ENCODE measurements around the gene PIEZO2. TPM values are rescaled to one million over a fixed set of nuclear protein-coding genes. Genes with fewer than 3 reads are reported as not detected.

Gene PIEZO2
- total RNA-seq, 1 donor from 2014 or later, result 256 TPM

DNA sequence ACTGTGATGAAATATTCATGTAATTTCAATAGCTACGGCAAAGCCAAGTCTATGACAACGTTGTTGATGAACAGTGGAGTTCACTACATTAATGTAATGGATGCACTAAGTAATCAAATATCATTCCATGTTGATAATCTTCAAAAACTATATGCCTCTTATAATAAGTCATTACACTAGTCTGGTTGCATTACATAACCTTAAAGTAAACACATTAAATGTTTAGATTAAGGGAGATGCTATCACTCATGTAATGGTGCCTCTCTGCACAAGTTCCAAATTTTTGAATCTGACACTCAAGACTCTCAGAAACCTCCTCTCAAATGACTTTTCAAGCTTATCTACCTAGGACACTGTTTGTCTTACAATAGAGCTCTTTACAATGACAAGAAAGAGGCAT lies 35.4 kb downstream of the PIEZO2 start:
- DNase-seq (ENCODE audit: low read depth in 2 of 2), result no peak

- DNase-seq (ENCODE audit: low read depth in 2 of 2), result no peak
These were observed 36.3 kb downstream of the PIEZO2 start for GRCh38 chr18:11113046-11113548.

- no peak for DNase-seq (ENCODE audit: low read depth in 2 of 2)
These were observed 37.1 kb downstream of the PIEZO2 start for GRCh38 chr18:11112286-11112685.

GRCh38 chr18:11110509-11110908 lies 38.9 kb downstream of the PIEZO2 start:
- peak; percentile 14 to 93 for DNase-seq (ENCODE audit: low read depth in 2 of 2)

DNA sequence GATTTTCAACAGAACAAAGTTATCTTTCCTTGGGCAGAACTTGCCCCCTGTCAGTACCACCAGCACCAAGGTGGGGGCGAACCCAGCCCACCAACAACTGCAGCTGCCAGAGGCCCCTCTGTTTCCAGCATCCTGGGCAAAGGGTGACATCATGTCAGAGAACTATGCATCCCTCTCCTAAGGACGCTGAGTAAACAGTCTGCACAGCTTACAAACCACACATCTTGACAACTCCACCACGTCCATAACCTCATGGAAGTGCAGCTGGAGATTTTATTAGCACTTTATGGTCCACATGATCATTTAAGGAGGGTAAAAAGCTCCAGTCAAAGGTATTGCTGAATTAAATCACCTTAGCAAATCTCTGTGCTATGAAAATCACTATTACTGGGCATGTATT lies 40.4 kb downstream of the PIEZO2 start:
- DNase-seq (ENCODE audit: low read depth in 2 of 2), result no peak

DNA sequence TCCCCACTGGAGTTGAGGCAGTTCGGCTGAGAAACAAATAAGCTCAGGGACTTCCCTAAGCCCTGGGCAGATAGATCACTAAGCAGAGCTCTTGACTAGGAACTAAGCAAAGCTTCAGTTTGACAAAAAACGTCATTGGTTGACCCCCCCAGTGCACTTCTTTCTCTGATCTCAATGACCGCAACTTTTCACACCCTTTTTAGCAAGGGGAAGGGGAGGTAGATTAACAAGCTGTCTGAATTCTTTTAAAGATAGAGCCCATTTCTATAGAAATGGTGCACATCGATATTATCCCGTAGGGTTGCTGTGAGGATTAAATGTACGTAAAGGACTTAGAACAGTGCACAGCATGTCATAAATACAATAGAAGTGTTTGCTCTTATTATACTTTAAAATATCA lies 42.5 kb downstream of the PIEZO2 start:
- DNase-seq (ENCODE audit: low read depth in 2 of 2), result no peak

DNA sequence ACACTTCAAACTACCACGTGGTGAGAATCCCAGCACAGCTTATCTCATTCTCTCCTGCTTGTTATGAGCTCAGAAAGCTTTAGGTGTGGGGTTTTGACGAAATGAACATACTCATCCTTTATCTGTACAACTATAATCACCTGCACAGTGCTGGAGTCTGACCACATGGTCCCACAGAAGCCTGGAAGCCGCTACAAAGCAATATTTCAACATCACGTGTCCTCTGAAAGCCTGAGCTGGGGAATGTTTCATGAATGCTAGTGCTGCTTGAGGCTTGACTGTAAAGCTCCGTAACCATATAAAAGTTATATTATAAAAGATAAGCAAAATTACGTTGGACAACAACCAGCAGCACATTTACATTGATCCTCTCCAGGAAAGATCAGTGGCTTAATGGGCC lies 43.9 kb downstream of the PIEZO2 start:
- DNase-seq (ENCODE audit: low read depth in 2 of 2), result no peak

DNA sequence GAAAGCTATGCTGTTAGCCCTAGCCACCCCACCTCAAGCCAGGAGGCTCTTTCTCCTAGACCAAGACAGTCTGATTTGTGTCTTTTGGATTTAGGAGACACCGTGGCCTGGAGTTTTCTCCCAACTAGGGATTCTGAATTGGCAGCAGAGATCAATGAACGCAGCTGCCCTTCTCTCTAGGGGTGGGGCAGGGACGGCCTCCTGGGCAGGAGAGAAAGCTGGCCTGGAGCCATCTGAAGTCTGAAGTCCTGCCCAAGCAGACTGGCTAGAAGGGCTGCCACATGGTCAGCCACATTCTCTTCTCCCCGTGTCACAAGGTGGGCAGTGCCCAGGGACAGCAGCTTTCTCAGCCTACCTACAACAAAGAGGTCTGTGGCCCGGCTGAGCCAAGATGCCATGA lies 45.1 kb downstream of the PIEZO2 start:
- no peak for DNase-seq (ENCODE audit: low read depth in 2 of 2)

GRCh38 chr18:11096839-11097750 lies 52.3 kb downstream of the PIEZO2 start:
- DNase-seq (ENCODE audit: low read depth in 2 of 2), result peak in 1 of 2 donors; percentile 22

DNA sequence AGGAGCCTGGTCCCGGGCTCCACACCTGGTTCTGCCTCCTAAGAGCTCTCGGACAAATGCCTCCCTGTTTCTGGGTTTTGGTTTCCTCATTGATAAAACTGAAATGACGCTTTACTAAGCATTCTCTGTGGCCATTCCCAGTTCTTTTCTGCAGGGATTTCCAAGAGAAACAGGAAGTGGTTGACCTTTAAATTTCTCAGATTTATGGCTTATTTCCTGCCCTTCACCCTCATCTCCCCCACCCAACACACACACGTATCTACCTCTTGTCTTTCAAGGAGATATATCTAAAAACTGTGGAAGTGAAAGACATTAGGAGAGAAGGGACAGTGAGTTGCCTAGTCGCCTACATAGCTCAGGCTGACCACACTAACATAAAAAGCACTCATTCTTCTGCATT lies 53.0 kb downstream of the PIEZO2 start:
- peak; percentile 8 to 58 for DNase-seq (ENCODE audit: low read depth in 2 of 2)

DNA sequence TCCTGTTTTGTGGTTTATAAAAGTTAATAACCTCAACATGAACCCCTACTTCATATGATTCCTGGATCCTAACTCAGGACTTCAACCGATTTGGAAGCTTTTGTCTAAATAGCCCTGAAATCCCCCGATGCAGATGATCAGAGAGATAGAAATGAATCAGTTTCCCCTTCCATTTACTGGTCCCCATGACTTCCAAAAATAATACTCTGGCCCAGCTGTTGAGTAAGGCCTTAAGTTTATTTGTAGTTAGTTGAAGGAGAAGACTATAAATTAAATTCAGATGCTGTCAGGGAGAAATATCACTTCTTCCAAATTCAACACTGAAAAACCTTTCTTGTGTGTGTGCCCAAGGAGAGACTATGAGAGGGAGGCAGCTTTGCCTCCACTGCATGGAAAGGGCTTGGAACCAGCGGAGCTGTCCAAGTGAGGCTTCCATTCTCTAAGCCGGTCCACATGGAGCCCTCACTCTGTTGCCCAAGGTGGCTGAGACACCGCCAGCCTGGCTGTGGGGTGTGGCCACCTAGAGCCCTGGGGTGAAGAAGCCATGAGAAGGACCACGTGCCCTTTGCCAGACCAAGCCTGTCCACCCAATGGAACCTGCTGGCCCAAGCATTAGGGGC lies 53.6 kb downstream of the PIEZO2 start:
- DNase-seq (ENCODE audit: low read depth in 2 of 2), result no peak

GRCh38 chr18:11095211-11095610 lies 54.2 kb downstream of the PIEZO2 start:
- DNase-seq (ENCODE audit: low read depth in 2 of 2), result no peak

DNA sequence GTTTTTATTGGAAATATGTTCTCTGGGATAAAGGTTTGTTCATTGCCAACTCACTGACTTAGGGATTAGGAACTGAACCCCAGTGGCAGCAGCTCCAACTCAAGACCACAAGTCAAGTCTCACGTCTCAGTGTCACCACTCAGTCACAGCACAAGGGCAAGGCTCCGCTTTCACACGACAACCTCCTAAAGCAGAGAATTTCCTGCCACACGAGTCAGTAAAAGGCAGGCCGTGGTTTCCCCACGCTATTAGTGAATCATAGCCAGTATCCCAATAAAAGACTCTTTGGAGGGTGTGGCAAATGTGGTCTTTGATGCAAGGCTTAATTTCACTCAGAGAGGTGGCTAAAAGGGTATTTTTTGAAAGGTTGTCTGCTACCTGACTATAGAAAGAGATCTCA lies 57.6 kb downstream of the PIEZO2 start:
- DNase-seq (ENCODE audit: low read depth in 2 of 2), result no peak

DNA sequence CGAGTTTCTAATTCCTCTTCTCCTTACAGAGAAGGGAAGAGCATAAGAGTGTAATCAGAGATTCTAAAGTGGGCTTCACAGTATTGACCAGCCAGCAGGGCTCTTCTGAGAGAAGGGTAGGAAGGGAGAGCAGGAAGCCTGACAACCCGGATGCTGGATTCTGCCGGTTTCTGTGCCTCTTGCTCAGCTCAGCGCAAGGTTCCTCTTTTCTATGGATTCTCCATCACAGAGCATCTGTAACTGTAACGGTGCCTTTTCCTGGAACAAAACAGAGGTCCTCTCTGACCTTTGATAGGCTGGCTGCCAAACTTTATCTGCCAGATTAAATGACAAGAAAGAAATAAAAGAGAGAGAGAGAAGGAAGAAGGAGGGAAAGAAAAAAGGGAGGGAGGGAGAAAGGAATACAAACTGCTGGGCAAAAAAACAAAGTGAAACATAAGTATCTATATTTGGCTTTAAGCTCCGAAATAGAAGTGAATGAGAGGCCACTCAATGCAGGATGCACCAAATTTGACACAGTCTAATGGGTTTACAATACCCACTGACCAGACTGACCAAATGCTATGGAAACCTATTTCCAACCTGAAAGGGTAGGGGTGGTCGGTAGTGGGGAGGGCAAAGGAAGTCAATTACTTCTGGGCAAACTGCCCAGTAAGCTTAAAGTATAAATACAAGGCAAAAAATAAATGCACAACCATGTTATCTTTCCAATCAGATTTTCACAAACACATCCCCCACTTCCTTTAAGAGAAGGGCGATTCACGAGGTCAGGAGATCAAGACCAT lies 59.2 kb downstream of the PIEZO2 start:
- DNase-seq (ENCODE audit: low read depth in 2 of 2), result peak; percentile 39 to 87

DNA sequence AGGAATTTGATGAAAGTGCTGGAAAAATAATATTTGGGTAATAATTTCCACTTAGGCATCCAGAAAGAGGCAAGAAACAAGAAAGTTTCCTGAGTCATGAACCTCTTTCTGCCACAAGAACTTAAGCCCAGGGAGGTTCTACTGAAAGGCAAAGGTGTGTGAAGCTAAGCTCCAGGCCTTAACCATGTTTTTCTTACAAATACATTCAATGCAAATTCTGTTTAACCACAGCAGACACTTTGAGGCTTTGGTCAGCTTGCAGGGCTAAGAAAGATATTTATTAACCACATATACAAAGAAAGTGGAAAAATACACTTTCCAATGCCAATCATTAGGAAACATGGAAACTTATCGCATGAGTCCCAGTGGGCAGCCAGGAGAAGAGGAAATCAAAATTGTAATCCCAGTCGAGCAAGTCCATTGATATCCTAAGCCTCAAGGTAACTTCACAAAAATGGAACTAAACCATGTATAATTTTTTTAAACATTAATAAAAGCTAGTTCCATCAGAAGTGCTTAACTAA lies 68.3 kb downstream of the PIEZO2 start:
- DNase-seq (ENCODE audit: low read depth in 2 of 2), result no peak

- no peak for DNase-seq (ENCODE audit: low read depth in 2 of 2)
These were observed 70.9 kb downstream of the PIEZO2 start for GRCh38 chr18:11078491-11078890.

GRCh38 chr18:11077548-11078187 lies 71.7 kb downstream of the PIEZO2 start:
- no peak for DNase-seq (ENCODE audit: low read depth in 2 of 2)

DNA sequence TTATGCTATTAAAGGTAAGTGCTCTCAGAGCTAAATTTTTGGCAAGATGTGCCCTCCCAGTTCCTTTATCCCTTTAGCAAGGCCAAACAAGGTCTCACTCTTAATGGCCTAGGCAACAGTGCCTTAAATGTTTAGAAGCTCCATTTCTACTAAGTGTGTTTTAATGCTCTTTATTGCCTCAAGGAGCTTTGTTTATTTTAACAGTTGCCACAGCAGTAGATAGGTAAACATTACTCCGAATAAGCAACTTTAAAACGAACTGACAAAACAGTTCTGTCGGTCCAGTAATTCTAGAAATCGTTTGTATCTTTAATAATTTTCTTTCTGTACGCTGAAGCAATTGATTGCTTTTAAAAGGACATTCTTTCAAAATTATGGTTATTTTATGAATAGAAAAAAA lies 74.5 kb downstream of the PIEZO2 start:
- no peak for DNase-seq (ENCODE audit: low read depth in 2 of 2)

DNA sequence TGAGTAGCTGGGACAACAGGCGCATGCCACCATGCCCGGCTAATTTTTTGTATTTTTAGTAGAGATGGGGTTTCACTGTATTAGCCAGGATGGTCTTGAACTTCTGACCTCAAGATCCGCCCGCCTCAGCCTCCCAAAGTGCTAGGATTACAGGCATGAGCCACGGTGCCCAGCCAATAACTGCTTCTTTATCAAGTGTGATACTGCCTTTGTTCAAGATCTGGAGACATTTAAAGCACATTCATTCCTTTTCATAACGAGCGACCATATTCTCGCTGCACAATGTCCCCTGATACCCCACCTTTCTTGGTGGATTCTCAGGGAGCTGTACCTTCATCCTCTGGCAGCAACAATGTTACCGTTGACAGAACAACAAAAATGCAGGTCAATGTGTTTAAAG lies 75.4 kb downstream of the PIEZO2 start:
- no peak for DNase-seq (ENCODE audit: low read depth in 2 of 2)

DNA sequence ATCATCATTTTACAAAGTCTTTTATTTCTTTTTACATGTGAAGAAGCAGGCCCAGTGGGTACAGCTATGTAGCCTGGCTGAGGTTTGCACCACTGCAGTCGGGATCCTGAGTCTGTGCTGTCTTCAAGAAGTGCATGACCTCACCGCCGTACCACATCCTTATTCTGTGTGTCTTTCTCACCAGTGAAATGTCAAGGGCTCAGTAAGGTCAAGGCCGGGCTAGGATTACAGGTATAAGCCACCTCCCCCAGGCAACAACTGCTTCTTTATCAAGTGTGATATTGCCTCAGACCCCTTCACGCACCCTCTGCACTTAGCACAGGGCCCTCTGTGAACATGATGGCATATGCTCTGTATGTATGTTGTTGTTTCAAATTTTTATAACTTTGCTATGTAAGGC lies 76.7 kb downstream of the PIEZO2 start:
- no peak for DNase-seq (ENCODE audit: low read depth in 2 of 2)

DNA sequence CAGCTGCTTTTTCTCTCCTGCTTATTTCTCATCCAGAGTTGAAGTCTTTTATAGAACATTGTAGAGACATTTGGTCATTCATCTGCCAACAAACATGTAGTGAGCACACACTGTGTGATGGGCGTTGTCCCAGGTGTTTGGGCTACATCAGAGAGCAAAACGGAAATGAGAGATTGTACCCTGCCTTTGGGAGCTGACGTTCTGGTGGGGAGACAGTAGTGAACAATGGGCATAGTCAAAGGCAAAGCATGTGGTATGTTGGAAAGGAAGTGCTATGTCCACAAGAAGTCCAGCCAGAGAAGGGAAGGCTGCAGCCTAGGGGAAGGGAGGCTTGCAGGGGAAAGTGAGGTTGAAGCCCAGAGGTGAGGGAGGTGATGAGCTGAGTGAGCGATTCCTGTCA lies 78.1 kb downstream of the PIEZO2 start:
- DNase-seq (ENCODE audit: low read depth in 2 of 2), result peak in 1 of 2 donors; percentile 85

All from lung microvascular endothelial cell (primary cell).